Activated CD8-positive, alpha-beta memory T cell treated with anti-CD3 and anti-CD28 coated beads for 24 hours (primary cell): ENCODE data around the gene TLE1.
"Not testable (repeated sequence)": the region's sequence is repeated elsewhere in the genome, so short reads cannot be mapped to it uniquely, and the experiment has no call there.

ENCODE experiments used
- DNase-seq: peaks from one replicate; pipeline ENCODE4 v3.0.0-alpha.2; 2020

Gene TLE1

GRCh38 chr9:81652058-81652687 is 37.2 kb downstream of the TLE1 start:
- no peak for DNase-seq

GRCh38 chr9:81650586-81651515 is 38.5 kb downstream of the TLE1 start:
- DNase-seq = no peak

- no peak for DNase-seq
Observed at GRCh38 chr9:81649475-81650240, 39.7 kb downstream of the TLE1 start.

GRCh38 chr9:81648891-81649290 is 40.5 kb downstream of the TLE1 start:
- no peak for DNase-seq

- DNase-seq = no peak
Observed at GRCh38 chr9:81646337-81646736, 43.0 kb downstream of the TLE1 start.

- DNase-seq = not testable (repeated sequence)
Observed at GRCh38 chr9:81644513-81644912, 44.8 kb downstream of the TLE1 start.

GRCh38 chr9:81637276-81637675 is 52.1 kb downstream of the TLE1 start:
- DNase-seq = no peak

- no peak for DNase-seq
Observed at GRCh38 chr9:81636255-81636599, 53.1 kb downstream of the TLE1 start.

- DNase-seq = no peak
Observed at GRCh38 chr9:81635521-81636254, 53.7 kb downstream of the TLE1 start.

- no peak for DNase-seq
Observed at GRCh38 chr9:81634915-81635516, 54.3 kb downstream of the TLE1 start.

- DNase-seq = no peak
Observed at GRCh38 chr9:81633952-81634854, 55.1 kb downstream of the TLE1 start.

GRCh38 chr9:81632599-81632998 is 56.7 kb downstream of the TLE1 start:
- DNase-seq = no peak

- DNase-seq = no peak
Observed at GRCh38 chr9:81631218-81631745, 58.1 kb downstream of the TLE1 start.

GRCh38 chr9:81629440-81629839 is 59.9 kb downstream of the TLE1 start:
- no peak for DNase-seq

GRCh38 chr9:81628897-81629296 is 60.5 kb downstream of the TLE1 start:
- DNase-seq = no peak

GRCh38 chr9:81627481-81627880 is 61.9 kb downstream of the TLE1 start:
- no peak for DNase-seq

- no peak for DNase-seq
Observed at GRCh38 chr9:81626511-81626910, 62.8 kb downstream of the TLE1 start.

GRCh38 chr9:81625969-81626368 is 63.4 kb downstream of the TLE1 start:
- no peak for DNase-seq

GRCh38 chr9:81623778-81624177 is 65.6 kb downstream of the TLE1 start:
- no peak for DNase-seq

- no peak for DNase-seq
Observed at GRCh38 chr9:81622471-81623255, 66.7 kb downstream of the TLE1 start.
